T1000 (cell line): ENCODE data around the gene FAM53A.

Experiments used
- DNase-seq: peaks from one replicate; lab custom pipeline; 2025; ENCODE audit warnings: mixed read lengths; lab: John Stamatoyannopoulos, UW

Gene FAM53A

DNA sequence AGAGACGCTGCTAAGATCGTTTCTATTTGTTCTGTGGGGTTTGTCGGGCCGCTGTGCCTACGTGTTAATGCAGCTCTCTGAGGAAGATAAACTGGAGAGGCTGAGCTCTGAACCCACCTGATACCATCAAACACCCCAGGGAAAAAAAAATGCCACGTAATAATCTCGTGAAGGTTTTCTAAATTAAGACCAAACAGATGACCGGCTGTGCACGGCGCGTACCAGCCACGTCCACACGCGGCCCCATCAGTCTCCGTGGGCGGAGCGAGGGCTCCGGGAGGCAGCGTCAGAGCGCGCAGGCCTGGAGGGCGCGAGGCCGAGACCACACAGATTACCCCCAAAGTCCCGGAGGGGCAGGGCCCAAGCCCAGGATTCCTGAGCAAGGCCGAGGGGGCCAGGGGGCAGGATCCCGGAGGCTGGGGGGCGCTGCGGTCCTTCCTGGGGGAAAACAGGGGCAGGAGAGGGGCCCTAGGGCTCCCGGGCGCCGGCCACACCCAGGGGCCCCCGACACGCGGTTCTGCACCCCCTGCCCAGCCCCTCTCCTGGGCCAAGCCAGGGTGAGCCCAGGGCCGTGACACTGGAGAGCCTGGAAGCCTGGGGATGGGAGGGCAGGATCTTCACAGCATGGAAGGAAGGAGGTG lies 91.9 kb downstream of the FAM53A start:
- no peak for DNase-seq

DNA sequence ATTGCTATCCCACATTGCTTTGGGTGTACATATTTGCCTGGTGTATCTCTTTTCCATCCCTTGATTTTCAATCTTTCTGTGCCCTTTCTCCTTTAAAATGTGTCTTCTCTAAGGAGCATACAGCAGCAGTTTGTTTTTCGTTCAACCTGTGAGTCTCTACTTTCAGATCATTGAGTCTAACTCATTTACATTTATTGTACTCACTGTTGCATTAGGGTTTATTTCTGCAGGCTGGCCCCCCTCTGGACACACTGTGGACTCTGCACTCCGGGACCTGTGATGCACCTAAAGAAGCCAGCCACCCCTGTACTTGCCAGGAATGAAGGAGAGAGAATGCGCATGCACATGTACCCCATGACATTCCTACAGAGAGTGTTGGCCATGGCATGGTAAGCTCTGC lies 93.0 kb downstream of the FAM53A start:
- no peak for DNase-seq

DNA sequence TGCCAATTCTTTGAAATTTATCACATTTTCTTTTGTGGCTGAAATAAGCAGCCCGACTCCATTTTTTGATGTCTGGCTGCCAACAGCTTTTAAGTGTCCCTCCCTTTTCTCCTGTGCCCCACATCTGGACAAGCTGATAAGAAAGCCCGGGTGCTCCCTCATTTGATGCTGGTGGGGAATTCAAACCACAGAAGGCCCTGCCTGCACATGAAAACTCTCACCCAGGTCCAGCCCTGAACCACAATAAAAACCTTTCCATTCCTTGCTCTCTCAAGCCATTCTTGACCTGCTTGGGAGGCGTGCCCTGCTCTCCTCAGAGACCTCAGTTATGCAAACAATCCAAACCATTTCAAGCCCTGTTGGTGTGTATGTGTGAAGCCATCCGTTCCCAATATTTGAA lies 93.9 kb downstream of the FAM53A start:
- no peak for DNase-seq
